K562 (cell line): ENCODE results near the gene GAPDH.

ENCODE experiments used
- E2F3 ChIP-seq: fragments of 250-450 bp; sonication (Bioruptor Pico); IDR thresholded peaks from 2 replicates; pipeline ENCODE4 v1.4.0; 2020; ENCODE audit warnings: mild to moderate bottlenecking
- GABPA ChIP-seq: fragments of 200-800 bp; sonication (Bioruptor generic); conservative IDR thresholded peaks from 2 replicates; pipeline ENCODE4 v1.6.1; 2016; ENCODE audit warnings: low read depth, missing genetic modification characterization, missing compliant biosample characterization
- TF ChIP-seq, protein P1 (sequence below), 3 experiments: IDR thresholded peaks in 2 of 3; conservative IDR thresholded peaks in 1 of 3; 2 replicates each; pipeline ENCODE4 v1.5.1; 2011 to 2012; ENCODE audit warnings: low read length in 3 of 3, mild to moderate bottlenecking in 3 of 3, control low read depth in 2 of 3, improper control_type of control experiment in 1 of 3, inconsistent platforms in 1 of 3, low read depth in 1 of 3, mixed read lengths in 1 of 3, moderate library complexity in 1 of 3; ENCODE audit not compliant: insufficient read depth in 2 of 3
- TF ChIP-seq, protein P2 (sequence below): sonication (generic); formaldehyde crosslinking; IDR thresholded peaks from 2 replicates; pipeline ENCODE4 v1.4.0; 2020; ENCODE audit warnings: mild to moderate bottlenecking, missing genetic modification reagents

DNA sequence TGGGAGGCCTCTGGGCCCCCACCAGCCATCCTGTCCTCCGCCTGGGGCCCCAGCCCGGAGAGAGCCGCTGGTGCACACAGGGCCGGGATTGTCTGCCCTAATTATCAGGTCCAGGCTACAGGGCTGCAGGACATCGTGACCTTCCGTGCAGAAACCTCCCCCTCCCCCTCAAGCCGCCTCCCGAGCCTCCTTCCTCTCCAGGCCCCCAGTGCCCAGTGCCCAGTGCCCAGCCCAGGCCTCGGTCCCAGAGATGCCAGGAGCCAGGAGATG, 729 bp upstream of the GAPDH start:
- TF ChIP-seq, protein P1, sequence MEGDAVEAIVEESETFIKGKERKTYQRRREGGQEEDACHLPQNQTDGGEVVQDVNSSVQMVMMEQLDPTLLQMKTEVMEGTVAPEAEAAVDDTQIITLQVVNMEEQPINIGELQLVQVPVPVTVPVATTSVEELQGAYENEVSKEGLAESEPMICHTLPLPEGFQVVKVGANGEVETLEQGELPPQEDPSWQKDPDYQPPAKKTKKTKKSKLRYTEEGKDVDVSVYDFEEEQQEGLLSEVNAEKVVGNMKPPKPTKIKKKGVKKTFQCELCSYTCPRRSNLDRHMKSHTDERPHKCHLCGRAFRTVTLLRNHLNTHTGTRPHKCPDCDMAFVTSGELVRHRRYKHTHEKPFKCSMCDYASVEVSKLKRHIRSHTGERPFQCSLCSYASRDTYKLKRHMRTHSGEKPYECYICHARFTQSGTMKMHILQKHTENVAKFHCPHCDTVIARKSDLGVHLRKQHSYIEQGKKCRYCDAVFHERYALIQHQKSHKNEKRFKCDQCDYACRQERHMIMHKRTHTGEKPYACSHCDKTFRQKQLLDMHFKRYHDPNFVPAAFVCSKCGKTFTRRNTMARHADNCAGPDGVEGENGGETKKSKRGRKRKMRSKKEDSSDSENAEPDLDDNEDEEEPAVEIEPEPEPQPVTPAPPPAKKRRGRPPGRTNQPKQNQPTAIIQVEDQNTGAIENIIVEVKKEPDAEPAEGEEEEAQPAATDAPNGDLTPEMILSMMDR (IDR thresholded peaks at IDR 0.05 in 2 of 3, conservative IDR thresholded peaks at IDR 0.05 in 1 of 3; ENCODE audit: insufficient read depth in 2 of 3, low read depth in 1 of 3, low read length in 3 of 3), result no peak
- TF ChIP-seq GABPA (tag) (no peak), E2F3 (no peak)
- TF ChIP-seq, protein P2, sequence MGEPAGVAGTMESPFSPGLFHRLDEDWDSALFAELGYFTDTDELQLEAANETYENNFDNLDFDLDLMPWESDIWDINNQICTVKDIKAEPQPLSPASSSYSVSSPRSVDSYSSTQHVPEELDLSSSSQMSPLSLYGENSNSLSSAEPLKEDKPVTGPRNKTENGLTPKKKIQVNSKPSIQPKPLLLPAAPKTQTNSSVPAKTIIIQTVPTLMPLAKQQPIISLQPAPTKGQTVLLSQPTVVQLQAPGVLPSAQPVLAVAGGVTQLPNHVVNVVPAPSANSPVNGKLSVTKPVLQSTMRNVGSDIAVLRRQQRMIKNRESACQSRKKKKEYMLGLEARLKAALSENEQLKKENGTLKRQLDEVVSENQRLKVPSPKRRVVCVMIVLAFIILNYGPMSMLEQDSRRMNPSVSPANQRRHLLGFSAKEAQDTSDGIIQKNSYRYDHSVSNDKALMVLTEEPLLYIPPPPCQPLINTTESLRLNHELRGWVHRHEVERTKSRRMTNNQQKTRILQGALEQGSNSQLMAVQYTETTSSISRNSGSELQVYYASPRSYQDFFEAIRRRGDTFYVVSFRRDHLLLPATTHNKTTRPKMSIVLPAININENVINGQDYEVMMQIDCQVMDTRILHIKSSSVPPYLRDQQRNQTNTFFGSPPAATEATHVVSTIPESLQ (CRISPR knock-in tag), result no peak
